Panc1 (cell line): ENCODE data around the gene FEN1. TPM values are rescaled to one million over a fixed set of nuclear protein-coding genes. Genes with fewer than 3 reads are reported as not detected.

Source experiments
- ATAC-seq: fragments of 200-7000 bp; cut with Tn5 transposase; 2 replicates; pipeline ENCODE4 v1.9.1; 2020; ENCODE audit warnings: mild to moderate bottlenecking, moderate library complexity
- BruUV-seq: library from RNA; stranded (reverse); fragments of 400-500 nt; replicated peaks from 2 replicates; lab custom pipeline; 2021; lab: Mats Ljungman, UMichigan
- CTCF ChIA-PET: fragments of 300-600 bp; sonication (Branson Sonifier 250); formaldehyde crosslinking; loops from one replicate; lab custom pipeline; 2022; ENCODE audit warnings: antibody characterized with exemption; lab: Charles Lee
- POLR2A ChIA-PET: fragments of 300-600 bp; sonication (Branson Sonifier 250); formaldehyde crosslinking; loops from one replicate; lab custom pipeline; 2022; ENCODE audit warnings: antibody characterized with exemption; lab: Charles Lee
- DNase-seq: peaks from one replicate; pipeline ENCODE4 v3.0.0-alpha.2; 2010; ENCODE audit warnings: low read depth, low spot score
- H3K27ac ChIP-seq: 2 replicates; pipeline ENCODE4 v1.5.1; 2011; ENCODE audit warnings: mild to moderate bottlenecking, low read length, inconsistent platforms
- H3K27me3 ChIP-seq: fragments of 200-500 bp; sonication (Bioruptor generic); 2 replicates; pipeline ENCODE4 v1.6.0; 2014; ENCODE audit warnings: low read length, inconsistent platforms; ENCODE audit not compliant: control insufficient read depth, insufficient read depth
- H3K36me3 ChIP-seq: fragments of 200-500 bp; sonication (Bioruptor generic); 2 replicates; pipeline ENCODE4 v1.5.1; 2014; ENCODE audit warnings: inconsistent platforms, mild to moderate bottlenecking, low read length, moderate library complexity; ENCODE audit not compliant: control insufficient read depth, insufficient read depth
- H3K4me1 ChIP-seq: 2 replicates; pipeline ENCODE4 v1.5.1; 2011; ENCODE audit warnings: inconsistent platforms, mild to moderate bottlenecking, low read length, moderate library complexity; ENCODE audit not compliant: control insufficient read depth, insufficient read depth
- H3K4me3 ChIP-seq, 2 experiments: 2 replicates each; pipeline ENCODE4 v1.5.1; 2011 to 2012; ENCODE audit warnings: low read depth in 2 of 2, low read length in 2 of 2, mild to moderate bottlenecking in 2 of 2, inconsistent platforms in 1 of 2, moderate library complexity in 1 of 2
- H3K9me3 ChIP-seq: fragments of 200-500 bp; sonication (Bioruptor generic); 2 replicates; pipeline ENCODE4 v1.5.1; 2014; ENCODE audit warnings: low read depth, mild to moderate bottlenecking, inconsistent platforms, low read length, moderate library complexity; ENCODE audit not compliant: control insufficient read depth, insufficient read depth
- POLR2AphosphoS5 ChIP-seq: IDR thresholded peaks from 2 replicates; pipeline ENCODE4 v1.6.1; 2012; ENCODE audit warnings: mild to moderate bottlenecking, low read depth, low read length, moderate library complexity
- SIN3A ChIP-seq: IDR thresholded peaks from 2 replicates; pipeline ENCODE4 v1.6.1; 2012; ENCODE audit warnings: low read depth, mild to moderate bottlenecking, low read length, moderate library complexity, borderline replicate concordance; ENCODE audit not compliant: insufficient read depth
- TCF7L2 ChIP-seq: IDR thresholded peaks from 2 replicates; pipeline ENCODE4 v1.6.1; 2011; ENCODE audit warnings: mild to moderate bottlenecking, low read depth, low read length, inconsistent platforms
- in situ Hi-C: cut with HindIII; loops from 2 replicates; pipeline ENCODE4 v1.10.0; 2016; ENCODE audit warnings: low sequenced_read_pairs, low pct_unique_long_range_greater_than_20kb
- intact Hi-C: fragments of 100-400 bp; cut with micrococcal nuclease; formaldehyde crosslinking; loops from one replicate; pipeline ENCODE4 v1.10.0; 2022; ENCODE audit not compliant: unreplicated experiment
- total RNA-seq: library from RNA; stranded (reverse); gene quantifications from one replicate; pipeline ENCODE4 v1.2.1, GENCODE V29; 2021; ENCODE audit not compliant: unreplicated experiment
- TF ChIP-seq, protein P1 (sequence below): fragments of 450-650 bp; IDR thresholded peaks from 2 replicates; pipeline ENCODE4 v1.5.1; 2017; ENCODE audit warnings: mild to moderate bottlenecking
- TF ChIP-seq, protein P2 (sequence below), 2 experiments: IDR thresholded peaks; 2 replicates each; pipeline ENCODE4 v1.6.1; 2011 to 2012; ENCODE audit warnings: low read depth in 2 of 2, control low read depth in 1 of 2, low read length in 1 of 2, mild to moderate bottlenecking in 1 of 2, moderate library complexity in 1 of 2; ENCODE audit not compliant: insufficient read depth in 1 of 2

Gene FEN1
- total RNA-seq, 1 experiment from 2014 or later: 67.6 TPM

DNA sequence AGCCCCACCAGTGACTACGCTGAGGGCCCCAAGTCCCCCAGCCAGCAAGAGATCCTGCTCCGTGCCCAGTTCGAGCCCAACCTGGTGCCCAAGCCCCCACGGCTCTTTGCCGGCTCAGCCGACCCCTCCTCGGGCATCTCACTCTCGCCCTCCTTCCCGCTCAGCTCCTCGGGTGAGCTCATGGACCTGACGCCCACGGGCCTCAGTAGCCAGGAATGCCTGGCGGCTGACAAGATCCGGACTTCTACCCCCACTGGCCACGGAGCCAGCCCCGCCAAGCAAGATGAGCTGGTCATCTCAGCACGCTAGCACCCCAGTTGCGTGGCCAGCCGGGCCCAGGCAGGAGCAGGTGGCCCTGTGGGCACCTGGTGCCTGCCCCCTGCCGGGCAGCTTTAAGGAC lies 48.5 kb upstream of the FEN1 start:
- ATAC-seq (no peak), DNase-seq (no peak)
- BruUV-seq: no TSS peak
- in situ Hi-C loops (no loop called here), intact Hi-C loops (no loop called here)
- Histone ChIP-seq H3K27ac (no peak overlapping the region), H3K36me3 (no peaks in the 10 kb centered on the region), H3K4me1 (no peaks in the 10 kb centered on the region; the same call in 1 of the 2 replicates), H3K9me3 (no peaks in the 10 kb centered on the region), H3K27me3 (no peaks in the 10 kb centered on the region), H3K4me3 (no peak overlapping the region)
- ChIA-PET POLR2A (no interaction called here), CTCF (interaction anchor here (1.3 kb wide), 1 partner anchor 35 kb away, joined by 3 read pairs; no protein-coding TSS in a partner anchor)
- TF ChIP-seq, protein P1, sequence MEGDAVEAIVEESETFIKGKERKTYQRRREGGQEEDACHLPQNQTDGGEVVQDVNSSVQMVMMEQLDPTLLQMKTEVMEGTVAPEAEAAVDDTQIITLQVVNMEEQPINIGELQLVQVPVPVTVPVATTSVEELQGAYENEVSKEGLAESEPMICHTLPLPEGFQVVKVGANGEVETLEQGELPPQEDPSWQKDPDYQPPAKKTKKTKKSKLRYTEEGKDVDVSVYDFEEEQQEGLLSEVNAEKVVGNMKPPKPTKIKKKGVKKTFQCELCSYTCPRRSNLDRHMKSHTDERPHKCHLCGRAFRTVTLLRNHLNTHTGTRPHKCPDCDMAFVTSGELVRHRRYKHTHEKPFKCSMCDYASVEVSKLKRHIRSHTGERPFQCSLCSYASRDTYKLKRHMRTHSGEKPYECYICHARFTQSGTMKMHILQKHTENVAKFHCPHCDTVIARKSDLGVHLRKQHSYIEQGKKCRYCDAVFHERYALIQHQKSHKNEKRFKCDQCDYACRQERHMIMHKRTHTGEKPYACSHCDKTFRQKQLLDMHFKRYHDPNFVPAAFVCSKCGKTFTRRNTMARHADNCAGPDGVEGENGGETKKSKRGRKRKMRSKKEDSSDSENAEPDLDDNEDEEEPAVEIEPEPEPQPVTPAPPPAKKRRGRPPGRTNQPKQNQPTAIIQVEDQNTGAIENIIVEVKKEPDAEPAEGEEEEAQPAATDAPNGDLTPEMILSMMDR: no peak
- no peak for TF ChIP-seq POLR2AphosphoS5
- no peak for TF ChIP-seq SIN3A
- TF ChIP-seq, protein P2, sequence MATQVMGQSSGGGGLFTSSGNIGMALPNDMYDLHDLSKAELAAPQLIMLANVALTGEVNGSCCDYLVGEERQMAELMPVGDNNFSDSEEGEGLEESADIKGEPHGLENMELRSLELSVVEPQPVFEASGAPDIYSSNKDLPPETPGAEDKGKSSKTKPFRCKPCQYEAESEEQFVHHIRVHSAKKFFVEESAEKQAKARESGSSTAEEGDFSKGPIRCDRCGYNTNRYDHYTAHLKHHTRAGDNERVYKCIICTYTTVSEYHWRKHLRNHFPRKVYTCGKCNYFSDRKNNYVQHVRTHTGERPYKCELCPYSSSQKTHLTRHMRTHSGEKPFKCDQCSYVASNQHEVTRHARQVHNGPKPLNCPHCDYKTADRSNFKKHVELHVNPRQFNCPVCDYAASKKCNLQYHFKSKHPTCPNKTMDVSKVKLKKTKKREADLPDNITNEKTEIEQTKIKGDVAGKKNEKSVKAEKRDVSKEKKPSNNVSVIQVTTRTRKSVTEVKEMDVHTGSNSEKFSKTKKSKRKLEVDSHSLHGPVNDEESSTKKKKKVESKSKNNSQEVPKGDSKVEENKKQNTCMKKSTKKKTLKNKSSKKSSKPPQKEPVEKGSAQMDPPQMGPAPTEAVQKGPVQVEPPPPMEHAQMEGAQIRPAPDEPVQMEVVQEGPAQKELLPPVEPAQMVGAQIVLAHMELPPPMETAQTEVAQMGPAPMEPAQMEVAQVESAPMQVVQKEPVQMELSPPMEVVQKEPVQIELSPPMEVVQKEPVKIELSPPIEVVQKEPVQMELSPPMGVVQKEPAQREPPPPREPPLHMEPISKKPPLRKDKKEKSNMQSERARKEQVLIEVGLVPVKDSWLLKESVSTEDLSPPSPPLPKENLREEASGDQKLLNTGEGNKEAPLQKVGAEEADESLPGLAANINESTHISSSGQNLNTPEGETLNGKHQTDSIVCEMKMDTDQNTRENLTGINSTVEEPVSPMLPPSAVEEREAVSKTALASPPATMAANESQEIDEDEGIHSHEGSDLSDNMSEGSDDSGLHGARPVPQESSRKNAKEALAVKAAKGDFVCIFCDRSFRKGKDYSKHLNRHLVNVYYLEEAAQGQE (IDR thresholded peaks at IDR 0.05; ENCODE audit: insufficient read depth in 1 of 2, low read depth in 2 of 2, low read length in 1 of 2): no peak
- no peak for TF ChIP-seq TCF7L2

DNA sequence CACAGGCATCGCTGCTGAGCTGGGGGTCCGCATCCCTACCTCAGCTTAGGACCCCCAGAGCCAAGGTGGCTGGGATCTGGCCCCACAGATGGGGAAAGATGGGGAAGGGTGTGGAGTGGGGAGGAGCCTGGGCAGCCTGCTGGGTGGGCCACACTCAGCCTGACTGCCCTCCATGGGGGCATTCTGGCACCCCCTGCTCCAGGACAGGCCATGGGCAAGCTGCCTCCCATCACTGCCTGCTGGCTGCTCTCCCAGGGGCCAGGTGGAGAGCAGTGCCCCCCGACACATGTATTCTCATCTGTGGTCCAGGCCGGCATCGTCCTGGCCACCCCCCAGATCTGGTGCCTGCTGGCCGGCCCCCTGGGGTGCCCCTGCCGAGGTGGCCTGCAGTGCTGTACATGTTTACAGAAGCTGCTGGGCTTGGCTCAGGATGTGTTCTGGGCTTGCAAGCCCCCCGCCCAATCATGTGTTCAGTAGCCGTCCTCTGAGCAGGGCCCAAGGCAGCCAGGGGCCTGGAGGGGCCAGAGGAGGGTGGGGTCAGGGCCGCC lies 48.0 kb upstream of the FEN1 start:
- ChIA-PET CTCF (interaction anchor here (1.3 kb wide), 1 partner anchor 34 kb away, joined by 3 read pairs; no protein-coding TSS in a partner anchor), POLR2A (no interaction called here)
- no peak for TF ChIP-seq SIN3A
- no peak for TF ChIP-seq TCF7L2
- no peak for TF ChIP-seq POLR2AphosphoS5
- TF ChIP-seq, protein P1: no peak
- TF ChIP-seq, protein P2 (IDR thresholded peaks at IDR 0.05; ENCODE audit: insufficient read depth in 1 of 2, low read depth in 2 of 2, low read length in 1 of 2): no peak
- intact Hi-C loops (no loop called here), in situ Hi-C loops (no loop called here)
- Histone ChIP-seq H3K27me3 (no peaks in the 10 kb centered on the region), H3K4me3 (no peak overlapping the region), H3K27ac (no peak overlapping the region), H3K36me3 (no peaks in the 10 kb centered on the region), H3K9me3 (no peaks in the 10 kb centered on the region), H3K4me1 (no peaks in the 10 kb centered on the region; the same call in 1 of the 2 replicates)
- BruUV-seq: no TSS peak
- ATAC-seq: no peak
- DNase-seq: no peak
